Kidney epithelial cell (primary cell): ENCODE results near the gene TMEM151B. TPM values are rescaled to one million over a fixed set of nuclear protein-coding genes. Genes with fewer than 3 reads are reported as not detected.
A peak's percentile ranks its signal among the peaks of the same experiment; 100 is the strongest.

ENCODE experiments used
- DNase-seq: peaks from one replicate; pipeline ENCODE4 v3.0.0-alpha.2; 2010; ENCODE audit warnings: low read depth
- H3K27me3 ChIP-seq: 2 replicates; pipeline ENCODE4 v1.6.0; 2011; ENCODE audit warnings: low read length; ENCODE audit not compliant: control insufficient read depth, insufficient read depth
- H3K36me3 ChIP-seq: 2 replicates; pipeline ENCODE4 v1.5.1; 2011; ENCODE audit warnings: low read length; ENCODE audit not compliant: control insufficient read depth, insufficient read depth
- H3K4me3 ChIP-seq: 2 replicates; pipeline ENCODE4 v1.5.1; 2011; ENCODE audit warnings: low read depth, mild to moderate bottlenecking, control low read depth, low read length
- CTCF ChIP-seq: IDR thresholded peaks from 2 replicates; pipeline ENCODE4 v1.5.1; 2011; ENCODE audit warnings: mild to moderate bottlenecking, moderate library complexity, low read length, control low read depth, inconsistent platforms; ENCODE audit not compliant: insufficient read depth, poor library complexity, severe bottlenecking
- total RNA-seq: library from RNA; depleted of rRNA; stranded (reverse); fragments of >200 nt; gene quantifications from 2 replicates; pipeline ENCODE4 v1.2.3, GENCODE V29; 2015

The TMEM151B gene
- total RNA-seq, 1 donor from 2014 or later, result 0.13 TPM

DNA sequence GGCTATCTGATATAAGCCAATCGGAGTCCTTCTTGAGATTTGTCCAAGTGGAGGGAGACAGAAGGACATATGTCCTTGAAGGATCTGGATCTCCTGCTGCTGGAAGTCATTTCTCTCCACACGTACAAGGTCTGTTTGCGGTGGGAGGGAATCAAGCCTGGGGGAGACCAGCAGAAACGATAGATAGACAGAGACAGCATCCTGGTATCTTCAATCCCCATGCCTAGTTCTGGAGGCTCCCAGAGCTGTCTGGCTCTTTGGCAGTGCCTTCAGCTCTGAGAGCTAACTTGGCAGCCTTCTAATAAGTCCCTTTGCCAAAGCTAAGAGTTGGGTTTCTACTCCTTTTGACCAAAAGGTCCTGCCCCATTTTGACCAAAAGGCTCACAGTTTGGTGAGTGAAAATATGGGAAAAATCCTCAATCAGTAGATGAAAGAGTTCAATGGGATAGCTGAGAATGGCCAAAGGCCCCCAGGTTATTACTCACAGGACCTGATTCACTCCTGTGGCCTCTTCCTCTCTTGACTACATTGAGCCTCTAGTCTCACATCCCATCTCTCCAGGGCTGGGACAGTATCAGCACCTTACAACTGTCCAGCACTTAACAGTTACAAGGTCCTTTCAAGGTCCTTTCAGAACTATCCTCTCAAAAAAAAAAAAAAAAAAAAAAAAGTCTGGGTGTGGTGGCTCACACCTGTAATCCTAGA, 22.6 kb downstream of the TMEM151B start:
- no peak for DNase-seq
- Histone ChIP-seq H3K27me3 (peaks cover 58% of the 10 kb centered on the region), H3K4me3 (no peak overlapping the region), H3K36me3 (no peaks in the 10 kb centered on the region)
- no peak for TF ChIP-seq CTCF

DNA sequence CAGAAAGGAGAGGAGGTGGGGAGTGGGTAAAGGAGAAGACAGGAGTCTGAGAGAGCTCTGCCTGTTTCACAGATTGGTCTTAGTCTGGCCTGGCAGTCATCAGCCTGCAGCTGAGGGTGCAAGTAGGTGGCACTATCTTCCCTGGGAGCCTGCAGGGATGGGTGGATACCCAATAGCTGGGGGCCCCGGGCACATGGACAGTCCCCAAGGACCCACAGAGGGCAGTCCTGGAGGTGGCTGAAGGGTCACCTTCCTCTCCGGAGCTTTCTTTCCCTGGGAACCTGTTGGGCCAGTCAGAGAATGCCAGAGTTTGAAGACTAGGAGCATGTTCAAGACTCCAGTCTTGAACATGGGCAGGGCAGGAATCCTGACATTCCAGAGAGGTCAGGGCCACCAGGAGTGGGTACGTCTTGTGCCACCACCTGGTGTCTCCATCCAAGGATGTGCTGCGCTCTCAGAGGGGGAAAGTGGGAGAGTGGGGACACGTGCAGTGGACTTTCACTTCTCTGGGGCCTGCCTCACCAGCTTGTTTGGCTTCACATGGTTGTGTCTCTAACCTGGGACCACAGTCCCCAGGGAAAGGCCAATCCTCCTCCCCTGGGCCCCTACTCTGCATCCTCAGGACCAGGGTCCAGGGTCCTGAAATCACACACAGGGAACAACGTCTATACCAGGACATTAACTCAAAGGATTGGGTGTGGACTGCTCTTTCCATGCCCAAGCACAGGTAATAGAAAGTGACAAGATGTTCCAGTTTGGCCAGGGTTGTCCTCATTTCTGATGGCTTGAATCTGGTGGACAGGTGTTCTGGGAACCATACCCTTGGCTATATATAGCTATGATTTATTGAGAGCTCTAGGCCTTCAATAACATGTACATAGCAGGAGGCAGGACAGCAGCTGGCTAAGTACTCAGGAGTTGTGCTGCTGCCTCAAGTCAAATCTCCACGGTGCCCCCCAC, 24.9 kb downstream of the TMEM151B start:
- Histone ChIP-seq H3K27me3 (peaks cover 59% of the 10 kb centered on the region), H3K36me3 (no peaks in the 10 kb centered on the region), H3K4me3 (no peak overlapping the region)
- no peak for TF ChIP-seq CTCF
- DNase-seq, result no peak

- H3K36me3 ChIP-seq, result no peaks in the 10 kb centered on the region
- peak overlapping the region; percentile 34 for H3K4me3 ChIP-seq
- DNase-seq, result no peak
- no peak for TF ChIP-seq CTCF
- peaks cover 41% of the 10 kb centered on the region for H3K27me3 ChIP-seq
Observed at GRCh38 chr6:44297063-44298038, 27.1 kb downstream of the TMEM151B start.

- no peak for TF ChIP-seq CTCF
- Histone ChIP-seq H3K27me3 (peaks cover 37% of the 10 kb centered on the region), H3K4me3 (no peak overlapping the region)
Observed at GRCh38 chr6:44298055-44298803, 28.0 kb downstream of the TMEM151B start.

DNA sequence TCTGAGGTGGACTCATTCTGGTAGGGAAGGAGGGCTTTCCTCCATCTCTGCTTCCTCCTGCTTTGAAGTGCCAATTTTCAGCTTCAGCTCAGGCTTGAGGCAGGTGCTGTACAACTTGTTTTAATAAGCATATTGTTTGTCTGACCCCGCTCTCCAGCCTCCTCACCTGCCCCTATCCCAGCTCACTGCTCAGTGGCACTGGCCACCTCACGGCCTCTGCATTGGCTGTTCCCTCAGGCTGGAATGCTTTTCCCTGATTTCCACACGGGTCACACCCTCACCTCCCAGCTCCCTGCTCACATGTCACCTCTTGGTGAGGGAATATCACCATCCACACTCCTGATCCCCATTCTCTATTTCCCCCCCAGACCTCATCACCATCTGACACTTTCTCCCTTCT, 28.6 kb downstream of the TMEM151B start:
- no peak for TF ChIP-seq CTCF
- H3K4me3 ChIP-seq, result no peak overlapping the region
- no peak for DNase-seq
- H3K27me3 ChIP-seq, result peaks cover 34% of the 10 kb centered on the region
- H3K36me3 ChIP-seq, result no peaks in the 10 kb centered on the region

More at GRCh38 chr6:44298055-44298803, 28.0 kb downstream of the TMEM151B start:
- H3K36me3 ChIP-seq, result no peaks in the 10 kb centered on the region
- DNase-seq, result no peak
